CD14-positive monocyte (primary cell): ENCODE results near the gene DTNA. TPM values are rescaled to one million over a fixed set of nuclear protein-coding genes. Genes with fewer than 3 reads are reported as not detected.
"Not testable (repeated sequence)": the region's sequence is repeated elsewhere in the genome, so short reads cannot be mapped to it uniquely, and the experiment has no call there.

Experiments used
- DNase-seq, 3 donors: peaks; one replicate each; pipeline ENCODE4 v3.0.0-alpha.2; 2011 to 2022
- H2AFZ ChIP-seq: 2 replicates; pipeline ENCODE4 v1.6.0; 2012; ENCODE audit warnings: mild to moderate bottlenecking, low read depth, low read length, inconsistent platforms; ENCODE audit not compliant: insufficient read depth, poor library complexity, severe bottlenecking
- H3K27ac ChIP-seq, 2 donors: 1 replicate in 1 of 2; 2 replicates in 1 of 2; pipeline ENCODE4 v1.5.1; 2012 to 2013; ENCODE audit warnings: low read length in 2 of 2, control low read depth in 1 of 2, inconsistent platforms in 1 of 2, low read depth in 1 of 2, mild to moderate bottlenecking in 1 of 2
- H3K27me3 ChIP-seq, 2 donors: one replicate each; pipeline versions ENCODE4 v1.6.0 to v1.6.1; 2011 to 2013; ENCODE audit warnings: low read length in 2 of 2; ENCODE audit not compliant: control insufficient read depth in 2 of 2, insufficient read depth in 2 of 2
- H3K36me3 ChIP-seq, 2 donors: replicated peaks in 1 of 2; 1 replicate in 1 of 2; 2 replicates in 1 of 2; pipeline versions ENCODE4 v1.5.1 to v1.6.1; 2012 to 2013; ENCODE audit warnings: low read length in 2 of 2, control low read depth in 1 of 2, inconsistent platforms in 1 of 2, mild to moderate bottlenecking in 1 of 2; ENCODE audit not compliant: insufficient read depth in 2 of 2, control insufficient read depth in 1 of 2
- H3K4me1 ChIP-seq, 2 donors: 1 replicate in 1 of 2; 2 replicates in 1 of 2; pipeline versions ENCODE4 v1.5.1 to v1.6.1; 2012 to 2013; ENCODE audit warnings: low read length in 2 of 2, control low read depth in 1 of 2, inconsistent platforms in 1 of 2, mild to moderate bottlenecking in 1 of 2, moderate library complexity in 1 of 2; ENCODE audit not compliant: insufficient read depth in 2 of 2, control insufficient read depth in 1 of 2
- H3K4me2 ChIP-seq: replicated peaks from 2 replicates; pipeline ENCODE3; 2012; ENCODE audit warnings: low read length, moderate library complexity, mild to moderate bottlenecking; ENCODE audit not compliant: poor library complexity, severe bottlenecking; ENCODE audit errors: extremely low read depth
- H3K4me3 ChIP-seq, 3 experiments: fragments of 200-600 bp in 1 of 3; sonication (generic) in 1 of 3; replicated peaks in 1 of 3; 1 replicate in 2 of 3; 2 replicates in 1 of 3; pipeline ENCODE4 v1.5.1; 2011 to 2013; ENCODE audit warnings: low read length in 3 of 3, mild to moderate bottlenecking in 3 of 3, control low read depth in 2 of 3, low read depth in 2 of 3, inconsistent platforms in 1 of 3, moderate library complexity in 1 of 3
- H3K79me2 ChIP-seq: 2 replicates; pipeline ENCODE4 v1.6.0; 2012; ENCODE audit warnings: mild to moderate bottlenecking, control low read depth, inconsistent platforms, low read length, moderate library complexity; ENCODE audit not compliant: insufficient read depth
- H3K9ac ChIP-seq: 2 replicates; pipeline ENCODE4 v1.6.0; 2017; ENCODE audit warnings: low read length, mild to moderate bottlenecking; ENCODE audit not compliant: insufficient read depth, poor library complexity, severe bottlenecking
- H3K9me3 ChIP-seq, 2 donors: replicated peaks in 1 of 2; 1 replicate in 1 of 2; 2 replicates in 1 of 2; pipeline versions ENCODE4 v1.5.1 to v1.6.1; 2012 to 2013; ENCODE audit warnings: low read length in 2 of 2, control low read depth in 1 of 2; ENCODE audit not compliant: control insufficient read depth in 1 of 2, insufficient read depth in 1 of 2
- H4K20me1 ChIP-seq: 2 replicates; pipeline ENCODE4 v1.6.0; 2012; ENCODE audit warnings: mild to moderate bottlenecking, low read length, control low read depth, moderate library complexity; ENCODE audit not compliant: insufficient read depth
- H3K27ac Mint-ChIP-seq, 7 donors: one replicate each; pipeline ENCODE4 v1.8.0; 2020; ENCODE audit warnings: mild to moderate bottlenecking in 7 of 7, mixed read lengths in 7 of 7, moderate library complexity in 6 of 7, inconsistent platforms in 2 of 7
- H3K27me3 Mint-ChIP-seq, 3 donors: one replicate each; pipeline ENCODE4 v1.8.0; 2021 to 2022; ENCODE audit warnings: low read depth in 3 of 3, mild to moderate bottlenecking in 3 of 3, mixed read lengths in 3 of 3, moderate library complexity in 3 of 3, inconsistent platforms in 1 of 3
- H3K36me3 Mint-ChIP-seq, 2 donors: one replicate each; pipeline ENCODE4 v1.8.0; 2020; ENCODE audit warnings: mixed read lengths in 2 of 2, inconsistent platforms in 1 of 2, mild to moderate bottlenecking in 1 of 2
- H3K4me1 Mint-ChIP-seq: one replicate; pipeline ENCODE4 v1.8.0; 2020; ENCODE audit warnings: mild to moderate bottlenecking, mixed read lengths
- H3K4me3 Mint-ChIP-seq, 2 donors: one replicate each; pipeline ENCODE4 v1.8.0; 2020; ENCODE audit warnings: mild to moderate bottlenecking in 2 of 2, mixed read lengths in 2 of 2, moderate library complexity in 1 of 2
- H3K9me3 Mint-ChIP-seq, 7 donors: one replicate each; pipeline ENCODE4 v1.8.0; 2020 to 2022; ENCODE audit warnings: mixed read lengths in 7 of 7, mild to moderate bottlenecking in 6 of 7, moderate library complexity in 6 of 7, inconsistent platforms in 2 of 7
- CTCF ChIP-seq: fragments of 200-600 bp; IDR thresholded peaks from one replicate; pipeline ENCODE4 v1.8.0; 2022; ENCODE audit warnings: antibody characterized with exemption, mild to moderate bottlenecking
- WGBS: methylation state at CpG from one replicate; pipeline ENCODE4 v1.1.5; 2013; ENCODE audit warnings: missing lambda C conversion rate; ENCODE audit not compliant: insufficient coverage; 5-methylcytosine and 5-hydroxymethylcytosine counted together
- intact Hi-C, 2 donors: fragments of 100-400 bp; cut with micrococcal nuclease; formaldehyde crosslinking; loops; one replicate each; pipeline versions ENCODE4 v1.15.0 to v1.15.1; 2023
- polyA plus RNA-seq, 3 donors: library from polyadenylated mRNA; depleted of rRNA in 1 of 3; unstranded in 2 of 3; stranded (reverse) in 1 of 3; fragments of 300-500 nt in 2 of 3; fragments of >200 nt in 1 of 3; fragmentation: Illumina TruSeq in 2 of 3; gene quantifications; 1 replicate in 2 of 3; 2 replicates in 1 of 3; pipeline ENCODE4 v1.2.3, GENCODE V29; 2012 to 2021

Gene DTNA
- polyA plus RNA-seq, 3 donors: 0.53 to 2.3 (median 0.76) TPM

DNA sequence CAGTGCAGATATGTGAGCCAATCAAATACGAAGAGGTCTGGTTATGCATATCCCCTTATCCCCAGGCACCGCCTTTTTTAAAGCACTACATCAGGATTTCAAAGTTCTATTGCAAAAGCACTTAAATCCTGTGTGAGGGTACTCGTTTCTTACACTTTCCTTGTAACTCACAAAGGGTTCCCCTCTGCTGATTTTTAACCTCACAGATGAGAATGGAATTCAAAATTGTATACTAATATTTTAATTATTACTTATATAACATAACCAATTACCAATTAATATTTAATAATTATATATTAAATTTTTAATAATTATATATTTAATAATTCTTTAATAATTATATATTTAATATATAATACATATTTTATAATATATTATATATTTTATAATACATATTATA is 204.9 kb downstream of the DTNA start:
- Mint-ChIP-seq H3K27ac (no peak overlapping the region), H3K4me1 (peaks cover 10% of the 10 kb centered on the region), H3K9me3 (no peaks in the 10 kb centered on the region), H3K4me3 (no peak overlapping the region), H3K36me3 (no peaks in the 10 kb centered on the region), H3K27me3 (no peaks in the 10 kb centered on the region)
- H3K27ac ChIP-seq: no peak overlapping the region
- no peaks in the 10 kb centered on the region for H3K4me1 ChIP-seq
- DNase-seq: no peak
- TF ChIP-seq CTCF: no peak
- H3K79me2 ChIP-seq: no peaks in the 10 kb centered on the region
- WGBS: no CpG with 5 or more reads among the region's 3 CpGs
- no peak overlapping the region for H3K9ac ChIP-seq
- H3K27me3 ChIP-seq: no peaks in the 10 kb centered on the region
- H3K4me2 ChIP-seq: no peak overlapping the region
- H4K20me1 ChIP-seq: no peaks in the 10 kb centered on the region
- no peaks in the 10 kb centered on the region for H3K9me3 ChIP-seq
- no peaks in the 10 kb centered on the region for H3K36me3 ChIP-seq
- intact Hi-C loops: no loop called here
- no peak overlapping the region for H3K4me3 ChIP-seq
- no peak overlapping the region for H2AFZ ChIP-seq

GRCh38 chr18:34916539-34916938 is 206.4 kb downstream of the DTNA start:
- H3K9me3 ChIP-seq, H2AFZ ChIP-seq, H4K20me1 ChIP-seq, DNase-seq, H3K4me1 Mint-ChIP-seq, H3K79me2 ChIP-seq, H3K36me3 Mint-ChIP-seq, H3K4me3 Mint-ChIP-seq, H3K27me3 ChIP-seq, H3K27ac ChIP-seq, H3K9me3 Mint-ChIP-seq, intact Hi-C loops, H3K4me2 ChIP-seq, H3K27ac Mint-ChIP-seq, H3K27me3 Mint-ChIP-seq, H3K9ac ChIP-seq, H3K4me1 ChIP-seq, H3K4me3 ChIP-seq, H3K36me3 ChIP-seq: not testable (repeated sequence)
- WGBS: no CpG with 5 or more reads among the region's 7 CpGs
